Ascending aorta (tissue), 2 donors: ENCODE data around the gene SEC31A. TPM values are rescaled to one million over a fixed set of nuclear protein-coding genes. Genes with fewer than 3 reads are reported as not detected.

Experiments used
- DNase-seq, 2 donors: peaks; one replicate each; pipeline ENCODE4 v3.0.0-alpha.2; 2019; ENCODE audit warnings: low spot score in 2 of 2
- H3K27ac ChIP-seq, 2 donors: fragments of 200-600 bp; sonication (generic); one replicate each; pipeline ENCODE4 v1.5.1; 2016 to 2017; ENCODE audit warnings: mild to moderate bottlenecking in 1 of 2
- H3K27me3 ChIP-seq: fragments of 200-600 bp; sonication (generic); one replicate; pipeline ENCODE4 v1.5.1; 2017
- H3K36me3 ChIP-seq, 2 donors: fragments of 200-600 bp; sonication (generic); one replicate each; pipeline ENCODE4 v1.5.1; 2016
- H3K4me1 ChIP-seq, 2 donors: fragments of 200-600 bp; sonication (generic); one replicate each; pipeline ENCODE4 v1.5.1; 2016 to 2017; ENCODE audit warnings: mild to moderate bottlenecking in 1 of 2
- H3K4me3 ChIP-seq, 2 donors: fragments of 200-600 bp; sonication (generic); one replicate each; pipeline ENCODE4 v1.5.1; 2016 to 2017; ENCODE audit warnings: mild to moderate bottlenecking in 1 of 2
- H3K9me3 ChIP-seq, 2 donors: fragments of 200-600 bp; sonication (generic); one replicate each; pipeline ENCODE4 v1.5.1; 2016
- intact Hi-C: fragments of 100-400 bp; cut with DNase I; formaldehyde crosslinking; loops from one replicate; pipeline ENCODE4 v1.15.1; 2023
- total RNA-seq: library from RNA; depleted of rRNA; stranded (reverse); fragments of >200 nt; gene quantifications from one replicate; pipeline ENCODE4 v1.1.0, GENCODE V29; 2016
- TF ChIP-seq, protein P1 (sequence below), 3 experiments: fragments of 200-600 bp in 2 of 3; fragments of 450-650 bp in 1 of 3; sonication (generic) in 2 of 3; IDR thresholded peaks; one replicate each; pipeline ENCODE4 v1.5.1; 2016 to 2019; ENCODE audit warnings: antibody characterized with exemption in 3 of 3, mild to moderate bottlenecking in 1 of 3, moderate library complexity in 1 of 3

Gene SEC31A
- total RNA-seq, 1 donor from 2014 or later, result 100 TPM

DNA sequence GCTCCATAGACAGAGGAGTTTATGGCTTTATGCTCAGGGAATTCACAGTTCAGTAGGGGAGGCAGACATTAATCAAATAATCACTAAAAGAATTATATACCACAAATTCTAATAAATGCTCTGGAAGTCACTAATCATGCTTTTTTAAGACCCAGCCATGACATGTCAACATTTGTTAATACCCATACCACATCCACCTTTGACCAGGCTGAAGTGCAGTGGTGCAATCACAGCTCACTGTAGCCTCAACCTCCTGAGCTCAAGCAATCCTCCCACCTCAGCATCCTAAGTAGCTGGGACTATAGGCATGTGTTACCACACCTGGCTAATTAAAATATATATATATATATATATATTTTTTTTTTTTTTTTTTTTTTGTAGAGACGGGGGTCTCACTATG is 79.6 kb downstream of the SEC31A start:
- Histone ChIP-seq H3K27me3 (no peaks in the 10 kb centered on the region), H3K4me1 (peaks cover 0 to 2% of the 10 kb centered on the region in 2 donors), H3K27ac (no peak overlapping the region), H3K4me3 (no peak overlapping the region), H3K9me3 (no peaks in the 10 kb centered on the region), H3K36me3 (peaks cover 0 to 5% of the 10 kb centered on the region in 2 donors)
- TF ChIP-seq, protein P1, sequence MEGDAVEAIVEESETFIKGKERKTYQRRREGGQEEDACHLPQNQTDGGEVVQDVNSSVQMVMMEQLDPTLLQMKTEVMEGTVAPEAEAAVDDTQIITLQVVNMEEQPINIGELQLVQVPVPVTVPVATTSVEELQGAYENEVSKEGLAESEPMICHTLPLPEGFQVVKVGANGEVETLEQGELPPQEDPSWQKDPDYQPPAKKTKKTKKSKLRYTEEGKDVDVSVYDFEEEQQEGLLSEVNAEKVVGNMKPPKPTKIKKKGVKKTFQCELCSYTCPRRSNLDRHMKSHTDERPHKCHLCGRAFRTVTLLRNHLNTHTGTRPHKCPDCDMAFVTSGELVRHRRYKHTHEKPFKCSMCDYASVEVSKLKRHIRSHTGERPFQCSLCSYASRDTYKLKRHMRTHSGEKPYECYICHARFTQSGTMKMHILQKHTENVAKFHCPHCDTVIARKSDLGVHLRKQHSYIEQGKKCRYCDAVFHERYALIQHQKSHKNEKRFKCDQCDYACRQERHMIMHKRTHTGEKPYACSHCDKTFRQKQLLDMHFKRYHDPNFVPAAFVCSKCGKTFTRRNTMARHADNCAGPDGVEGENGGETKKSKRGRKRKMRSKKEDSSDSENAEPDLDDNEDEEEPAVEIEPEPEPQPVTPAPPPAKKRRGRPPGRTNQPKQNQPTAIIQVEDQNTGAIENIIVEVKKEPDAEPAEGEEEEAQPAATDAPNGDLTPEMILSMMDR (IDR thresholded peaks at IDR 0.05), result no peak
- intact Hi-C loops, result no loop called here
- no peak for DNase-seq

GRCh38 chr4:82810176-82810575 is 80.8 kb downstream of the SEC31A start:
- peaks cover 0 to 2% of the 10 kb centered on the region in 2 donors for H3K4me1 ChIP-seq
- no peak for DNase-seq
- H3K27ac ChIP-seq, result no peak overlapping the region
- intact Hi-C loops, result no loop called here
- H3K4me3 ChIP-seq, result no peak overlapping the region
- TF ChIP-seq, protein P1 (IDR thresholded peaks at IDR 0.05), result no peak
- no peaks in the 10 kb centered on the region for H3K9me3 ChIP-seq
- no peaks in the 10 kb centered on the region for H3K27me3 ChIP-seq
- H3K36me3 ChIP-seq, result no peaks in the 10 kb centered on the region

DNA sequence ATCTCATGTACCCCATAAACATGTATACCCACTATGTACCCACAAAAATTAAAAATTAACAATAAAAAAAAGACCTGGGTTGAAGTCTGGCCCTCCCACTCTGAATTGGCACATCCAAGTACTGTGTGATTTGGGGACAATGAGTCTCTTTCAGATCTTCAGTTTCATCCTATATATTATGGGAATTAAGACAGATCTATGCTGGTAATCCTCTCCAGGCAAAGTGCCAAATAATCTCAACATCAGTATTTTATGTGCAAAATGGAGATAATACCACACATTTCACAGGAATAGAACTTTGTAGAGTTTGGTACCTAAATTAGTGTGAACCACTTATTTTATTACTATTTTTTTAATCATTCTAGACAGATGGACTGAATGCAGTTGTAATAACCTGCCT is 81.3 kb downstream of the SEC31A start:
- TF ChIP-seq, protein P1 (IDR thresholded peaks at IDR 0.05), result no peak
- Histone ChIP-seq H3K4me3 (no peak overlapping the region), H3K4me1 (peaks cover 0 to 2% of the 10 kb centered on the region in 2 donors), H3K27ac (no peak overlapping the region), H3K27me3 (no peaks in the 10 kb centered on the region), H3K36me3 (no peaks in the 10 kb centered on the region), H3K9me3 (no peaks in the 10 kb centered on the region)
- intact Hi-C loops, result no loop called here
- DNase-seq, result no peak

GRCh38 chr4:82803746-82804145 is 87.2 kb downstream of the SEC31A start:
- intact Hi-C loops, result no loop called here
- no peak for DNase-seq

GRCh38 chr4:82802911-82803310 is 88.0 kb downstream of the SEC31A start:
- no peak overlapping the region for H3K27ac ChIP-seq

More at GRCh38 chr4:82803746-82804145, 87.2 kb downstream of the SEC31A start:
- Histone ChIP-seq H3K4me1 (peaks cover 0 to 10% of the 10 kb centered on the region in 2 donors), H3K36me3 (no peaks in the 10 kb centered on the region), H3K27ac (no peak overlapping the region), H3K4me3 (no peak overlapping the region), H3K9me3 (no peaks in the 10 kb centered on the region), H3K27me3 (no peaks in the 10 kb centered on the region)
- TF ChIP-seq, protein P1 (IDR thresholded peaks at IDR 0.05), result no peak

More at GRCh38 chr4:82802911-82803310, 88.0 kb downstream of the SEC31A start:
- DNase-seq, result no peak
- intact Hi-C loops, result no loop called here
- TF ChIP-seq, protein P1 (IDR thresholded peaks at IDR 0.05), result no peak
- H3K4me1 ChIP-seq, result peaks cover 0 to 10% of the 10 kb centered on the region in 2 donors
- H3K4me3 ChIP-seq, result no peak overlapping the region
- no peaks in the 10 kb centered on the region for H3K36me3 ChIP-seq
- no peaks in the 10 kb centered on the region for H3K27me3 ChIP-seq
- H3K9me3 ChIP-seq, result no peaks in the 10 kb centered on the region
